Erythroblast (primary cell): Measurements from ENCODE around the gene BDH2.

Source experiments
- GATA1 ChIP-seq: IDR thresholded peaks from 2 replicates; pipeline ENCODE4 v1.6.1; 2011; ENCODE audit warnings: low read depth, mild to moderate bottlenecking, control low read depth, low read length, moderate library complexity
- POLR2A ChIP-seq: IDR thresholded peaks from 2 replicates; pipeline ENCODE4 v1.6.1; 2011; ENCODE audit warnings: mild to moderate bottlenecking, low read length

GRCh38 chr4:103098341-103098740 is 1.3 kb downstream of the BDH2 start:
- TF ChIP-seq POLR2A = no peak
- no peak for TF ChIP-seq GATA1
